Progenitor cell of endocrine pancreas (in vitro differentiated cells): ENCODE results near the gene ZNF440. TPM values are rescaled to one million over a fixed set of nuclear protein-coding genes. Genes with fewer than 3 reads are reported as not detected.
"Not testable (repeated sequence)": the region's sequence is repeated elsewhere in the genome, so short reads cannot be mapped to it uniquely, and the experiment has no call there.

Experiments used
- DNase-seq: peaks from one replicate; pipeline ENCODE4 v3.0.0; 2021; ENCODE audit warnings: low spot score; ENCODE audit not compliant: unreplicated experiment
- H3K27ac Mint-ChIP-seq: 2 replicates; pipeline ENCODE4 v1.8.0; 2021; ENCODE audit warnings: mild to moderate bottlenecking, moderate library complexity, mixed read lengths
- H3K27me3 Mint-ChIP-seq: 2 replicates; pipeline ENCODE4 v1.8.0; 2021; ENCODE audit warnings: mixed read lengths
- H3K36me3 Mint-ChIP-seq: 2 replicates; pipeline ENCODE4 v1.8.0; 2022; ENCODE audit warnings: mixed read lengths; ENCODE audit not compliant: insufficient read depth
- H3K4me1 Mint-ChIP-seq: 2 replicates; pipeline ENCODE4 v1.8.0; 2021; ENCODE audit warnings: low read depth, mixed read lengths
- H3K4me3 Mint-ChIP-seq: 2 replicates; pipeline ENCODE4 v1.8.0; 2021; ENCODE audit warnings: low read depth, mild to moderate bottlenecking, moderate library complexity, mixed read lengths
- H3K9me3 Mint-ChIP-seq: 2 replicates; pipeline ENCODE4 v1.8.0; 2021; ENCODE audit warnings: low read depth, mixed read lengths
- total RNA-seq: library from RNA; stranded (reverse); gene quantifications from 2 replicates; pipeline ENCODE4 v1.2.1, GENCODE V29; 2021
- TF ChIP-seq, protein P1 (sequence below): fragments of 200-600 bp; sonication (generic); IDR thresholded peaks from one replicate; pipeline ENCODE4 v1.5.0; 2021; ENCODE audit warnings: antibody characterized with exemption, mild to moderate bottlenecking; ENCODE audit not compliant: unreplicated experiment

Gene ZNF440
- total RNA-seq, 1 donor from 2014 or later: 23.2 TPM

DNA sequence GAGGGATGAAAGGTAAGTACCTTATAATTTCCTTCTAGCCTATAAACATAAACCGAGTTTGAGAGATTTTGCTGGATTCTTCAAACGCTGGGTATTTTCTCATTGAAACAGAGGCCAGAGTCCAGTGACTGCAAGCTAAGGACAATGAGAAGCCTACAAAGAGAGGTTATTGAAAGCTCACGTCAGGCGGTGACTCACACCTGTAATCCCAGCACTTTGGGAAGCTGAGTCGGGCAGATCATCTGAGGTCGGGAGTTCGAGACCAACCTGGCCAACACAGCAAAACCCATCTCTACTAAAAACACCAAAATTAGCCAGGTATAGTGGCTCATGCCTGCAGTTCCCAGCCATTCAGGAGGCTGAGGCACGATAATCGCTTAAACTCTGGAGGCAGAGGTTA is 58.6 kb downstream of the ZNF440 start:
- Mint-ChIP-seq H3K27me3 (no peaks in the 10 kb centered on the region), H3K9me3 (peaks cover 33% of the 10 kb centered on the region), H3K27ac (no peak overlapping the region), H3K4me1 (no peaks in the 10 kb centered on the region), H3K4me3 (no peak overlapping the region), H3K36me3 (peaks cover 14% of the 10 kb centered on the region)
- no peak for DNase-seq
- TF ChIP-seq, protein P1, sequence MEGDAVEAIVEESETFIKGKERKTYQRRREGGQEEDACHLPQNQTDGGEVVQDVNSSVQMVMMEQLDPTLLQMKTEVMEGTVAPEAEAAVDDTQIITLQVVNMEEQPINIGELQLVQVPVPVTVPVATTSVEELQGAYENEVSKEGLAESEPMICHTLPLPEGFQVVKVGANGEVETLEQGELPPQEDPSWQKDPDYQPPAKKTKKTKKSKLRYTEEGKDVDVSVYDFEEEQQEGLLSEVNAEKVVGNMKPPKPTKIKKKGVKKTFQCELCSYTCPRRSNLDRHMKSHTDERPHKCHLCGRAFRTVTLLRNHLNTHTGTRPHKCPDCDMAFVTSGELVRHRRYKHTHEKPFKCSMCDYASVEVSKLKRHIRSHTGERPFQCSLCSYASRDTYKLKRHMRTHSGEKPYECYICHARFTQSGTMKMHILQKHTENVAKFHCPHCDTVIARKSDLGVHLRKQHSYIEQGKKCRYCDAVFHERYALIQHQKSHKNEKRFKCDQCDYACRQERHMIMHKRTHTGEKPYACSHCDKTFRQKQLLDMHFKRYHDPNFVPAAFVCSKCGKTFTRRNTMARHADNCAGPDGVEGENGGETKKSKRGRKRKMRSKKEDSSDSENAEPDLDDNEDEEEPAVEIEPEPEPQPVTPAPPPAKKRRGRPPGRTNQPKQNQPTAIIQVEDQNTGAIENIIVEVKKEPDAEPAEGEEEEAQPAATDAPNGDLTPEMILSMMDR: no peak

DNA sequence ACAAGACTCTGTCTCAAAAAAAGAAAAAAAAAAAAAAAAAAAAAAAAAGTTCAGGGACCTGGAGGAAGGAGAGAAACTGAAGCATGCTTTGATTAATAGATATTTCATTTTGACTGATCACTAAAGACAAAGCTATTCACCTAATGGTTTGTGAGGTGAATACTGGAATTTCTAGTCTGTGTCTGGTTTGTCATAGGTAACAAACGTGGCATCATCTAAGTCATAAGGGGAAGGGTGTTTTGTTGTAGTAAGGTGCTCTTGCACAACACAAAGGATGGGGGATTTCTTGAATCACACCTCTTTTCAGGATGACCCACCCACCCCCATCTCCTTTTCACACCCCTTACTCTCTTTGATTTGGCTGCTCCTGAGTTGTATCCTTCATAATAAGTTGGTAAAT is 59.7 kb downstream of the ZNF440 start:
- no peaks in the 10 kb centered on the region for H3K27me3 Mint-ChIP-seq
- no peak overlapping the region for H3K27ac Mint-ChIP-seq
- no peaks in the 10 kb centered on the region for H3K4me1 Mint-ChIP-seq
- H3K36me3 Mint-ChIP-seq: peaks cover 7% of the 10 kb centered on the region
- TF ChIP-seq, protein P1: no peak
- DNase-seq: no peak
- H3K4me3 Mint-ChIP-seq: no peak overlapping the region
- H3K9me3 Mint-ChIP-seq: peaks cover 22% of the 10 kb centered on the region

DNA sequence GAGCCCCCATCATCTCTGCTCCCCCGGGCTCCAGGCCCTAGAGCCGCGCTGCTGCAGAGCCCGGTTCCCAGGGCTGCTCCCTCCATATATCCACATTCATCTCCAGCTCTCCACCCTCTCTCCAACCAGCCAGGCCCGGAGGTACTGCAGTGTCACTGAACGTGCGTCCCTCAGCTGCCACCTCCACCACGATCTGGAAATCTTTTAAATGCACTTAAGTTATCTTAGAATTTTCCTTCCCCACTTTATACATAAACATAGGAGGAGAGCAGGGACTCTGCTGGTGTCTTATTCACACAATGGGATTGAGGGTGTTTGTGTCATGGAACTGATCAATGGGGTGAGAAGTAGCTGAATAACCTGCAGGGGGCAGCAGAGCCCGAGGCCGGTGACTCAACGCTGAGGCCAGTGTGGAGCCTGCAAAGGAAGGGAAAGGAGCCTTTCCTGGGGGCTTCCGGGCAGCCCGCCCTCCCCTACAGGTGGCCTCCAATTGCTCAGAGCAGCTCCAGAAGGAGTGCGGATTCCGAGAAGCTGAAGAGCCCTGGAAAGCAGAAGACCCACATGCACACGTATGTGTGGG is 65.7 kb downstream of the ZNF440 start:
- H3K9me3 Mint-ChIP-seq, H3K4me1 Mint-ChIP-seq, H3K27me3 Mint-ChIP-seq, H3K4me3 Mint-ChIP-seq, H3K36me3 Mint-ChIP-seq, H3K27ac Mint-ChIP-seq: not testable (repeated sequence)
- DNase-seq: peak; percentile 14
- TF ChIP-seq, protein P1: peak; percentile 39

DNA sequence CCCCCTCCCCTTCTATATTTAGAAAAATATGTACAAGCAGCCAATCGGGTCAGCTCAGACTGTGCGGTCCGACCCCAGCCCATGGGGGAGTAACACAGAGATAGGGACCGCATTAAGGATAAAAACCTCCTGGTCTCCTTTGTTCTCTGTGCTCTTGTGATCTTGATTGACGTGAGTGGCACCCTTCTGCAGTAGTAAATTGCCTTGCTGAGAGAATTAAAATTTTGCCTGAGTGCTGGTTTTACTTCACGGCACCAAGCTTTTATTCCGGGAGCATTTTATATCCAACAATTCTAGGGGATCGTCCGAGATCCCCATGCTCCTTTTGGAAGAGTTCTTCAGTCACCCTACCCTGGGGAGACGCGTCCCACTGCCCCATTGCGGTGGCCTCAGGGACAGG is 66.5 kb downstream of the ZNF440 start:
- H3K27me3 Mint-ChIP-seq: no peaks in the 10 kb centered on the region
- H3K9me3 Mint-ChIP-seq: peaks cover 2% of the 10 kb centered on the region
- no peaks in the 10 kb centered on the region for H3K4me1 Mint-ChIP-seq
- no peak for DNase-seq
- H3K27ac Mint-ChIP-seq: no peak overlapping the region
- H3K36me3 Mint-ChIP-seq: no peaks in the 10 kb centered on the region
- TF ChIP-seq, protein P1: no peak
- no peak overlapping the region for H3K4me3 Mint-ChIP-seq

DNA sequence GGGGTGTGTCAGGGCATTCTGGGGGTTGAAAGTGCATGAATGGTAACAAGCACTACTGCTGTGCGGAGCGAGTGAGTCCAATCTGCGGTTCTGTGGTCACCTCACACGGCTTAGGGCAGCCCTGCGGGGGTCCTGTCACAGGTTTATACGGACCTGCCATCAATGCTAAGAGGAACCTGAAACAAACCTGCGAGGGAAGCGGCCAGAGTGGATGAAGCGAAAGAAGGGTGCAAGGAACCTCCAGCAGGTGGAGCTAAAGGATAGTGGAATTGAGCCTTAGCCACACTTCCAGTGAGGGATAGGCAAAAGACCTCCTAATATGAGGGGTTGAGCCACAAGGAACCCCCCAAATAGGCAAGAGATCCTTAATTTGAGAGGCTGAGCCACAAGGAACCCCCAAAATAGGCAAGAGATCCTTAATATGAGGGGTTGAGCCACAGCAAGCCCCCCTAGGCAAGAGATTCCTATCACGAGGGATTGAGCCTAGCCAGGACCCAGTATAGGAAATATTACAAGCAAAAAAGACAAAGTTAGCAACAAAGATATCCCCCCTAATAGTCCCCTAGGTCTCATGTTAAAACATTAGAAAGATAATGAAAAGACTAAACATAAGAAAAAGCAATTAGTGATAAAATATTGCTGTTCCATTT is 67.2 kb downstream of the ZNF440 start:
- Mint-ChIP-seq H3K4me3 (no peak overlapping the region), H3K27me3 (no peaks in the 10 kb centered on the region), H3K9me3 (peaks cover 4% of the 10 kb centered on the region), H3K4me1 (no peaks in the 10 kb centered on the region), H3K27ac (no peak overlapping the region), H3K36me3 (peaks cover 1% of the 10 kb centered on the region)
- peak; percentile 57 for DNase-seq
- TF ChIP-seq, protein P1: peak; percentile 79
